Chondrocyte (in vitro differentiated cells): ENCODE measurements around the gene TSPY1. TPM values are rescaled to one million over a fixed set of nuclear protein-coding genes. Genes with fewer than 3 reads are reported as not detected.
"Not testable (repeated sequence)": the region's sequence is repeated elsewhere in the genome, so short reads cannot be mapped to it uniquely, and the experiment has no call there.

ENCODE experiments used
- DNase-seq: peaks from one replicate; pipeline ENCODE4 v3.0.0; 2021; ENCODE audit warnings: mixed read lengths, low spot score
- H3K27ac Mint-ChIP-seq: one replicate; pipeline ENCODE4 v1.8.0; 2021; ENCODE audit warnings: mild to moderate bottlenecking, moderate library complexity, mixed read lengths; ENCODE audit not compliant: unreplicated experiment
- H3K27me3 Mint-ChIP-seq: 2 replicates; pipeline ENCODE4 v1.8.0; 2021; ENCODE audit warnings: low read depth, mixed read lengths
- H3K36me3 Mint-ChIP-seq: 2 replicates; pipeline ENCODE4 v1.8.0; 2021; ENCODE audit warnings: low read depth, mixed read lengths
- H3K4me1 Mint-ChIP-seq: 2 replicates; pipeline ENCODE4 v1.8.0; 2021; ENCODE audit warnings: low read depth, mild to moderate bottlenecking, mixed read lengths
- H3K4me3 Mint-ChIP-seq: one replicate; pipeline ENCODE4 v1.8.0; 2021; ENCODE audit warnings: mild to moderate bottlenecking, moderate library complexity, mixed read lengths; ENCODE audit not compliant: unreplicated experiment
- H3K9me3 Mint-ChIP-seq: 2 replicates; pipeline ENCODE4 v1.8.0; 2021; ENCODE audit warnings: low read depth, mixed read lengths
- long read RNA-seq: library from polyadenylated mRNA; stranded (forward); transcript quantifications from one replicate; pipeline ENCODE4 v2.0.0, GENCODE V29; 2021
- total RNA-seq: library from RNA; stranded (reverse); gene quantifications from 3 replicates; pipeline ENCODE4 v1.2.1, GENCODE V29; 2021

TSPY1 gene
- not detected in 3 replicates for total RNA-seq
- long read RNA-seq, result 0 reads

- not testable (repeated sequence) for H3K27ac Mint-ChIP-seq, DNase-seq, H3K4me1 Mint-ChIP-seq, H3K4me3 Mint-ChIP-seq, H3K36me3 Mint-ChIP-seq, H3K9me3 Mint-ChIP-seq, H3K27me3 Mint-ChIP-seq
Measured at GRCh38 chrY:9466655-9467054, at the start of gene TSPY1. Gene TSPY1 (plus strand): TSS chrY:9466955. CDS start chrY:9467001, 46 bp downstream.

GRCh38 chrY:9486967-9487366, 20.2 kb downstream of the TSPY1 start, which contains the start of gene TSPY9:
Gene TSPY9 (plus strand): TSS chrY:9487267. CDS start chrY:9487313, 46 bp downstream.
- not testable (repeated sequence) for H3K27ac Mint-ChIP-seq, H3K9me3 Mint-ChIP-seq, DNase-seq, H3K4me1 Mint-ChIP-seq, H3K27me3 Mint-ChIP-seq, H3K36me3 Mint-ChIP-seq, H3K4me3 Mint-ChIP-seq

GRCh38 chrY:9504396-9504795, 37.6 kb downstream of the TSPY1 start:
- H3K9me3 Mint-ChIP-seq, H3K27ac Mint-ChIP-seq, H3K27me3 Mint-ChIP-seq, H3K36me3 Mint-ChIP-seq, DNase-seq, H3K4me1 Mint-ChIP-seq, H3K4me3 Mint-ChIP-seq: not testable (repeated sequence)

- H3K4me3 Mint-ChIP-seq, H3K27me3 Mint-ChIP-seq, H3K4me1 Mint-ChIP-seq, H3K27ac Mint-ChIP-seq, H3K9me3 Mint-ChIP-seq, H3K36me3 Mint-ChIP-seq, DNase-seq: not testable (repeated sequence)
Measured at GRCh38 chrY:9516287-9516686, 49.5 kb downstream of the TSPY1 start.

Other genes with a start within 250 kb of the TSPY1 start
- gene TSPY4, start 129.5 kb upstream of the TSPY1 start, total RNA-seq, result not detected in 3 replicates
- gene TSPY8, start 109.2 kb upstream of the TSPY1 start, total RNA-seq, result not detected in 3 replicates
- not detected in 3 replicates for gene TSPY3, start 68.5 kb upstream of the TSPY1 start, total RNA-seq
- not detected in 3 replicates for gene TSPY9, start 20.3 kb downstream of the TSPY1 start, total RNA-seq
- not detected in 3 replicates for gene TSPY10, start 60.9 kb downstream of the TSPY1 start, total RNA-seq